Measurements from ENCODE around the gene MTCL1.

- TF ChIP-seq CTCF (IDR thresholded peaks at IDR 0.05 in 2 of 3, conservative IDR thresholded peaks at IDR 0.05 in 1 of 3; ENCODE audit: insufficient read depth in 2 of 3, low read depth in 1 of 3, low read length in 3 of 3) = no peak
- TF ChIP-seq TEAD4 (IDR thresholded peaks at IDR 0.05; ENCODE audit: low read length) = no peak
- TF ChIP-seq TEAD4 (CRISPR knock-in tag; IDR thresholded peaks at IDR 0.05; ENCODE audit: borderline replicate concordance) = no peak
- no peak for TF ChIP-seq EP300 (IDR thresholded peaks at IDR 0.05; ENCODE audit: low read length)
- no peak for TF ChIP-seq CHD1 (IDR thresholded peaks at IDR 0.05; ENCODE audit: low read length)
- no peak for TF ChIP-seq SRF (CRISPR knock-in tag; IDR thresholded peaks at IDR 0.05)
- no peak for TF ChIP-seq ZNF655 (CRISPR knock-in tag; IDR thresholded peaks at IDR 0.05)
- TF ChIP-seq REST (IDR thresholded peaks at IDR 0.05; ENCODE audit: borderline replicate concordance) = no peak
- no peak for TF ChIP-seq REST (CRISPR knock-in tag; IDR thresholded peaks at IDR 0.05; ENCODE audit: low read depth)
- TF ChIP-seq ZKSCAN3 (CRISPR knock-in tag; IDR thresholded peaks at IDR 0.05) = no peak
- TF ChIP-seq JUND (IDR thresholded peaks at IDR 0.05; ENCODE audit: borderline replicate concordance, low read depth, low read length) = no peak
- no peak for TF ChIP-seq JUND (tag; IDR thresholded peaks at IDR 0.05; ENCODE audit: borderline replicate concordance, low read depth, low read length)
- TF ChIP-seq BRCA1 (IDR thresholded peaks at IDR 0.05) = no peak
- TF ChIP-seq BRCA1 (CRISPR knock-in tag; IDR thresholded peaks at IDR 0.05) = no peak
- TF ChIP-seq SMC3 (conservative IDR thresholded peaks at IDR 0.05; ENCODE audit: insufficient read depth, low read depth, low read length) = no peak
Measured at GRCh38 chr18:8849696-8850095, 144.3 kb downstream of the MTCL1 start.

Data from K562 (cell line).